A549 (cell line): ENCODE data around the gene C3orf52.

Experiments used
- CEBPB ChIP-seq, 2 experiments: fragments of >200 bp in 1 of 2; sonication (Bioruptor Twin) in 1 of 2; formaldehyde crosslinking in 1 of 2; IDR thresholded peaks; 2 replicates each; pipeline ENCODE4 v1.6.1; 2012 to 2016
- EP300 ChIP-seq, 2 experiments: fragments of >200 bp; sonication (Bioruptor Twin); formaldehyde crosslinking; IDR thresholded peaks; 2 replicates in 1 of 2; 3 replicates in 1 of 2; pipeline ENCODE4 v1.6.1; 2016 to 2017
- TF ChIP-seq, protein P1 (sequence below): fragments of >200 bp; sonication (Bioruptor Twin); formaldehyde crosslinking; IDR thresholded peaks from 3 replicates; pipeline ENCODE4 v1.5.1; 2016

DNA sequence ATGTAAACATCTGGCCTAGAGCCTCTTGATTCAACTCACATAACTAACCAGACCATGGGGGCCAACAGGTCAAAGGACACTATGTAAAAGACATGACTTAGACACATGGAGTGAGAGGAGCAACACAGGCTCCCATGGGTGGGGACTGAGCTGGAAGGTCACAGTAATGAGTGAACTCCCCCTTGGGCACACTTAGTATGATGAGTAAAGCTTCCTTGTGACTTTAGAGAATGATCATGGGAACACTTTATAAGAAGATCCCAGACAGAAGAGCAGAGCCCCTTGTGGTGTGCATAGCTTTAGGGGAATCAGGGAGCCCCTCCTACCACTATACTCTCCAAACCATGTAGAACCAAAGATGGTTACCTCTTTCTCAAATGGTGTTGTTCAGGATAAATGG lies 36.7 kb downstream of the C3orf52 start:
- TF ChIP-seq, protein P1, sequence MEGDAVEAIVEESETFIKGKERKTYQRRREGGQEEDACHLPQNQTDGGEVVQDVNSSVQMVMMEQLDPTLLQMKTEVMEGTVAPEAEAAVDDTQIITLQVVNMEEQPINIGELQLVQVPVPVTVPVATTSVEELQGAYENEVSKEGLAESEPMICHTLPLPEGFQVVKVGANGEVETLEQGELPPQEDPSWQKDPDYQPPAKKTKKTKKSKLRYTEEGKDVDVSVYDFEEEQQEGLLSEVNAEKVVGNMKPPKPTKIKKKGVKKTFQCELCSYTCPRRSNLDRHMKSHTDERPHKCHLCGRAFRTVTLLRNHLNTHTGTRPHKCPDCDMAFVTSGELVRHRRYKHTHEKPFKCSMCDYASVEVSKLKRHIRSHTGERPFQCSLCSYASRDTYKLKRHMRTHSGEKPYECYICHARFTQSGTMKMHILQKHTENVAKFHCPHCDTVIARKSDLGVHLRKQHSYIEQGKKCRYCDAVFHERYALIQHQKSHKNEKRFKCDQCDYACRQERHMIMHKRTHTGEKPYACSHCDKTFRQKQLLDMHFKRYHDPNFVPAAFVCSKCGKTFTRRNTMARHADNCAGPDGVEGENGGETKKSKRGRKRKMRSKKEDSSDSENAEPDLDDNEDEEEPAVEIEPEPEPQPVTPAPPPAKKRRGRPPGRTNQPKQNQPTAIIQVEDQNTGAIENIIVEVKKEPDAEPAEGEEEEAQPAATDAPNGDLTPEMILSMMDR, result no peak
- TF ChIP-seq EP300 (IDR thresholded peaks at IDR 0.05) (no peak), CEBPB (IDR thresholded peaks at IDR 0.05) (no peak)
